ENCODE results near the gene DNAH7. TPM values are rescaled to one million over a fixed set of nuclear protein-coding genes. Genes with fewer than 3 reads are reported as not detected.

DNAH7 gene
- total and polyA plus RNA-seq, 9 of the 15 experiments (the other 6 are each of a cell fraction or from before 2014, with no cell fraction given): 0.03 to 0.42 (median 0.18) TPM

DNA sequence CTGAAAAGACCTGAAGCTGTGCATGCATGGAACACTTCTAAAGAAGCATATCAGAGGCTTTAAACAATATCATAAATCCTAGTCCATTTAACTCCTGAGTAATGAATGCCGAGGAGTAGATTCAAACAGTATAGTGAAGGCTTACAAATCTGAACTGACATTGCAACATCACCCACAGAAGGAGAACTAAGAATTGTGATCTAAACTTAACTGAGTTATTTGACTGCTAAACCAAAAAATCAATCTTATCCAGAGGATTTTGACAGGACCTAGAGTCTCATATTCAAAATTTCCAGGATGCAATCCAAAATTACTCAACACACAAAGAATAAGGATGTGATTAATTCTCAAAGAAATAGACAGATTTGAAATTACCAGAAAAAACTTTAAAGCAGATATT lies 230.6 kb downstream of the DNAH7 start:
- intact Hi-C loops (cut with micrococcal nuclease) (loop anchor here (10.0 kb wide), 1 partner anchor 173 kb away; no protein-coding TSS in a partner anchor), in situ Hi-C loops (cut with MboI) (no loop called here)
- TF ChIP-seq GMEB1 (CRISPR knock-in tag; IDR thresholded peaks at IDR 0.05): no peak
- POLR2A ChIA-PET: no interaction called here
- Histone ChIP-seq H2AFZ (ENCODE audit: low read depth, low read length) (no peak overlapping the region), H3K79me2 (ENCODE audit: control insufficient read depth, insufficient read depth, low read length) (no peaks in the 10 kb centered on the region), H4K20me1 (replicated peaks; ENCODE audit: control insufficient read depth, insufficient read depth, low read length) (no peaks in the 10 kb centered on the region), H3K9me1 (ENCODE audit: control insufficient read depth, insufficient read depth, low read length) (no peaks in the 10 kb centered on the region), H3K9me3 (replicated peaks; ENCODE audit: control insufficient read depth, insufficient read depth, low read depth, low read length) (no peaks in the 10 kb centered on the region), H3K9ac (ENCODE audit: insufficient read depth in 1 of 2, low read depth in 2 of 2, low read length in 2 of 2) (no peak overlapping the region), H3K27me3 (ENCODE audit: control insufficient read depth in 2 of 2, insufficient read depth in 2 of 2, low read length in 2 of 2) (no peaks in the 10 kb centered on the region), H3K36me3 (ENCODE audit: control insufficient read depth, insufficient read depth, low read length) (no peaks in the 10 kb centered on the region), H3K4me3 (no peak overlapping the region), H3K4me2 (ENCODE audit: insufficient read depth, low read length) (no peak overlapping the region), H3K27ac (ENCODE audit: extremely low read depth, low read depth, low read length) (no peak overlapping the region), H3K4me1 (replicated peaks in 1 of 2; ENCODE audit: control insufficient read depth in 2 of 2, insufficient read depth in 2 of 2, low read length in 2 of 2) (no peaks in the 10 kb centered on the region)
- WGBS (ENCODE audit: insufficient coverage, low coverage, missing lambda C conversion rate): 45% methylated on average over 1 of the region's 1 CpG
- no peak for FAIRE-seq
- no peak for DNase-seq (ENCODE audit: extremely low read depth in 1 of 4, low spot score in 3 of 4)
- no TSS peak for BruUV-seq (replicated peaks)
- CTCF ChIA-PET (ENCODE audit: low intra/inter-chr PET ratio): no interaction called here
- no peak for ATAC-seq

- Histone ChIP-seq H3K36me3 (ENCODE audit: control insufficient read depth, insufficient read depth, low read length) (no peaks in the 10 kb centered on the region), H3K27ac (ENCODE audit: extremely low read depth, low read depth, low read length) (no peak overlapping the region), H3K79me2 (ENCODE audit: control insufficient read depth, insufficient read depth, low read length) (no peaks in the 10 kb centered on the region), H3K4me3 (no peak overlapping the region), H4K20me1 (replicated peaks; ENCODE audit: control insufficient read depth, insufficient read depth, low read length) (no peaks in the 10 kb centered on the region), H3K9ac (ENCODE audit: insufficient read depth in 1 of 2, low read depth in 2 of 2, low read length in 2 of 2) (no peak overlapping the region), H3K9me3 (replicated peaks; ENCODE audit: control insufficient read depth, insufficient read depth, low read depth, low read length) (no peaks in the 10 kb centered on the region), H3K4me1 (replicated peaks in 1 of 2; ENCODE audit: control insufficient read depth in 2 of 2, insufficient read depth in 2 of 2, low read length in 2 of 2) (no peaks in the 10 kb centered on the region), H3K27me3 (ENCODE audit: control insufficient read depth in 2 of 2, insufficient read depth in 2 of 2, low read length in 2 of 2) (no peaks in the 10 kb centered on the region), H2AFZ (ENCODE audit: low read depth, low read length) (no peak overlapping the region), H3K4me2 (ENCODE audit: insufficient read depth, low read length) (no peak overlapping the region), H3K9me1 (ENCODE audit: control insufficient read depth, insufficient read depth, low read length) (no peaks in the 10 kb centered on the region)
- POLR2A ChIA-PET: interaction anchor here (0.6 kb wide), 1 partner anchor 186 kb away, joined by 3 read pairs; no protein-coding TSS in a partner anchor
- BruUV-seq (replicated peaks): no TSS peak
- CTCF ChIA-PET (ENCODE audit: low intra/inter-chr PET ratio): no interaction called here
- intact Hi-C loops (cut with micrococcal nuclease): loop anchor here (10.0 kb wide), 1 partner anchor 171 kb away; no protein-coding TSS in a partner anchor
- no peak for DNase-seq (ENCODE audit: extremely low read depth in 1 of 4, low spot score in 3 of 4)
- ATAC-seq: no peak; the same call in 2 of the 3 replicates
- no peak for FAIRE-seq
- 33% methylated on average over 2 of the region's 2 CpGs for WGBS (ENCODE audit: insufficient coverage, low coverage, missing lambda C conversion rate)
- in situ Hi-C loops (cut with MboI): no loop called here
- TF ChIP-seq PRDM10 (IDR thresholded peaks at IDR 0.05; ENCODE audit: partially characterized antibody): no peak
- no peak for TF ChIP-seq TCF15 (CRISPR knock-in tag; IDR thresholded peaks at IDR 0.05)
- no peak for TF ChIP-seq ESRRA (IDR thresholded peaks at IDR 0.05; ENCODE audit: borderline replicate concordance, low read depth)
- no peak for TF ChIP-seq NCOA4 (IDR thresholded peaks at IDR 0.05; ENCODE audit: partially characterized antibody)
- TF ChIP-seq HDGF (IDR thresholded peaks at IDR 0.05): no peak
- no peak for TF ChIP-seq BRF1 (IDR thresholded peaks at IDR 0.05; ENCODE audit: borderline replicate concordance, extremely low read depth, insufficient read length)
Observed at GRCh38 chr2:195836002-195836401, 232.6 kb downstream of the DNAH7 start.

All from K562 (cell line).